HG02588 (cell line): Measurements from ENCODE around the gene LCLAT1.
"Not testable (repeated sequence)": the region's sequence is repeated elsewhere in the genome, so short reads cannot be mapped to it uniquely, and the experiment has no call there.

Experiments
- ATAC-seq: cut with Tn5 transposase; IDR thresholded peaks from one replicate; pipeline ENCODE4 v1.9.1; 2021; ENCODE audit warnings: mild to moderate bottlenecking, moderate library complexity; ENCODE audit not compliant: unreplicated experiment

Gene LCLAT1

GRCh38 chr2:30631051-30631671 is 184.1 kb downstream of the LCLAT1 start:
- peak; percentile 55 for ATAC-seq

- no peak for ATAC-seq
Observed at GRCh38 chr2:30633039-30633438, 186.0 kb downstream of the LCLAT1 start.

GRCh38 chr2:30636311-30636710 is 189.3 kb downstream of the LCLAT1 start:
- ATAC-seq = no peak

- no peak for ATAC-seq
Observed at GRCh38 chr2:30639836-30640235, 192.8 kb downstream of the LCLAT1 start.

DNA sequence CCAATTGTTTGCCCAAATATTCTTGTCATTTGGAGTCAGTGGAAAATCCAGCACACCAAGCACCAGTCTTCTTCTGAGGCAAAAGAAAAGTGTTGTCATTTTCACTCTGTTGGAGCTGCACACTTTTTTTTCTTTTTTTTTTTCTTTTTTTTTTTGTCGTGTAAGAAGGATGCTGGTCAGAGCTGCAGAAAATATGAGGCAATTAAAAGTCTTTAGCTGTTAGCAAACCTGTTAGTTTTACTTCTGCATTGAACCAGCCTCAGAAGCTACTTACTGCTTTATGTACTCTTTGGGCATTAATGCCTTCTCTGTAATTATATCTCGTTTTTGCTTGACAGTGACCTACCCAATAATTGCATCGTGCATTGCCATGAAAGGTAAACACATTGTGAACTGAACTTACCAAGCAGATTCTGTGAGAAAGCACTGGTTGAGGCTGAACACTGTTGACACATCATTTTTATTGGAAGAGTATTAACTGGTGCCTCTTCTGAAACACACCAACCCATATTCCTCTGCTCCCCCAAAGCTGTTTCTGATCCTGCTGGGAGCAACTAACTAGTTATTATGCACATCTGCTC is 194.8 kb downstream of the LCLAT1 start:
- no peak for ATAC-seq

- not testable (repeated sequence) for ATAC-seq
Observed at GRCh38 chr2:30643013-30643412, 196.0 kb downstream of the LCLAT1 start.

DNA sequence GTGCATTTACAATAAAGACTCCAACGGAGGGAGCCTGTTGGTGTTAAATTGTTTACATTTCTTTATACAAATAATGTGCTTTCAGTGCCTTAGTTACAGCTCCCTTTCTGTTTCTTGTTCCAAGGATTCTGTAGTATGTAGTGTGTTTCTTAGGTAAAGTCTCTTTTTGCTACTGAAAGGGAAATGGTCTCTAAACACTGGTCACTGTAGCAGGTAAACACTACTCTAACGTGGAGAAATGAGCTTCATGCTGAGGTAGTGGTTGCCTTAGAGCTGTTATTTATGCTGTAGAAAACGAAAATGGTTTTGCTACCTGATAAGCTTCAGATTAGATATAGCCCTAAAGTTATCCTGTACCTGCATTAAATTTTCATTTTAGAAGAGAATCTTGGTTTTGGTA is 196.6 kb downstream of the LCLAT1 start:
- no peak for ATAC-seq

DNA sequence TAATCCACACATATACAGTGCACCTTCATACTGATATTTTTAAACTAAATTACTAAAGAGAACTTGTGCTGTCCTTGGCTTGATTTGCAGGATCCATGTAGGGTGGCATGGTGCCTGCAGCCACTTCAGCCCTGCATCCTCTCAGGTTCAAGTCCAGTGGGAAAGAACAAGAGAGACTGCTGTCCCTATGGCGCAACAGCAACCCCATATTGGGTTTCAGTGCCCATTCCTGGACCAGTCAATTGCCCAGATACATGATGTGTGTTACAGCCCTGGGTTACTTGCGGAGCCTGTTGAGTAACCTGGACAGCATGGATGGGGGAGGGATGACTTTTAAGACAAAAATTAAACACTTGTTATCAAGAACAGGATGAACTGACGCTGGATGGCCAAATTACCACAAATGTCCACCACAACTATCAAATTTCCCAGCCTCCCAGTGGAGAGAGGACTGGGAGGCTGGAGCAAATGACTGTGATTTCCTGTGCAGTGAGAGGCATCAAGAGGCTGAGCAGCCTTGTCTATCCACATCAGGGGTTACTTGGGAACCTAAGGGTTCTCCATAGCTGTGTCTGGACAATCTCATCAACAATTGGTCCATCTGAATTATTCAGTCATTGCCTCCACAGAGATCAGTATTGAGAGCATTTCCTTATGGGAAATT is 198.2 kb downstream of the LCLAT1 start:
- ATAC-seq = no peak

- ATAC-seq = no peak
Observed at GRCh38 chr2:30645745-30646119, 198.7 kb downstream of the LCLAT1 start.

DNA sequence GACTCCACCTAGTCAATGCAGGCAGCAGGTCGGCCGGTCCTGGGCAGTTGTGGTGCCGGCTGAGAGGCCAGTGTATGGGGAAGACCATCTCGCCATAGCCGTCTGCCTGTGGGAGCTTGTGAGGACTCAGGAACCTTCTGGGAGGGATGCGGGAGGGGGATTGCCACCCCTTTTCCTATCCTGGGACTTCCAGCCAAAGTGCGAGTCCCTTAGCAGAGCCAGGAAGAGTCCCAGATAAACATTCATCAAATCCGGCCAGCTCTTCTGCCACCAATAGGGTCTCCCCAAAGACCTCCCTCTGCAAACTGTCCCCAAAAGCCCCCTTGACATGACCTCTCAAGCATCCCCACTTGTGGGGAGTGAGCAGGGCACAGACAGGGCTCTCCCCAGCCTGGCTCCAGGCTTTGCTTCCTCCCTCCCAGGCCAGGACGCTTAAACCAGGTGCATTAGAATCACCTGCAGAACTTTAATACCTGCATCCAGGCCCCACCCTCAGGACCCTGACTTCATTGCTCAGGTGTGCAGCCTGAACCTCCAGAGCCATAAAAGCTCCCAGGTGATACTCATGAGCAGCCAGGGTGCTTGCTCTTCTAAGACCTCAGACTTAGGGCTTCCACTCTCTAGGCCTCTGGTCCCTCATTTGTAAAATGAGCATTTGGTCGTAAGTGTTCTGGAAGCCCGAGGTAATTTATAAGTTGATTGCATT is 200.9 kb downstream of the LCLAT1 start:
- ATAC-seq = no peak

DNA sequence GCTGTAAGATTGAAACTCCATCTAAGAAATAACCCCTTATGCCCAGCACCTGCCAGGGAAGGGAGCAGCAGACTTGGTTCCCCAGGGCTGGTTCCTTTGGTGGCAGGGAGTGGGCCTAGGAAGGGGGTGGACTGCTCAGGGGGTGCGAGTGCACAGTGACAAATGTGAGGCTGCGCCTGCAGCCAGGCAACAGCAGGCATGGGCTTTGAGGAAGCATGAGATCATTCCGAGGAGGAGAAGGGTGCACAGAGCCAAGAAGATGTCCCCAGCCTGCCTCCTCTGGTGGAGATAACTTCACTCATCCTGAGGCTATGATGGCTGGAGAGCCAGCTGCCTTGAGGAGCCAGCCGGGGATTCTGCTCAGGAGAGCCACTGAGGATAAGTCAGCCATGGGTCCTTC is 202.2 kb downstream of the LCLAT1 start:
- ATAC-seq = no peak

- no peak for ATAC-seq
Observed at GRCh38 chr2:30649828-30650227, 202.8 kb downstream of the LCLAT1 start.

DNA sequence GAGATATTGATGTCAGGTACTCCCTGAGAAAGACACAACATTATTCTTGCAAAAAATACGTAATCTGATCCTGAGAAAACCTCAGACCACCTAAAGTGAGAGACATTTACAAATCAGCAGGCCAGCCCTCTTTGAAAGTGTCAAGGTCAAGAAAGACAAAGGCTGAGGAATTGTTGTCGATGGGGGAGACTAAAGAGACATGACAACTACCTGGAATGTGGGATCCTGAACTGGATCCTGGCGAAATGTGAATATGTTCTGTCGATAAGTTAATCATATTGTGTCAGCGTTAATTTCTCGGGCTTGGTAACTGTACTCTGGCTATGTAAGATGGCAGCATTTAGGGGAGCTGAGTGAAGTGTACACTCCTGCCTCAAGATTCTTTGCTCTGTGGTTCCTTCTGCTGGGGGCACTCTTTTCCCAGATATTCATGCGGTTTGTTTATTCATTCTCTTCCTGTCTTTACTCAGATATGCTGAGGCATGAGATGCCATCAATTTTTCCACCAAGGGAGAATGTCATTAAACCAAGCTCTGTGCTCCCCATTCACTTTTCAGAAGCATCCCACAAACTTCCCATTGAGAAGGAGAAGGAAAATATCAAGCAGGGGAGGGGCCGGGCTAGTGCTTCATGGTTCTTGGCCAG is 205.3 kb downstream of the LCLAT1 start:
- ATAC-seq = no peak

DNA sequence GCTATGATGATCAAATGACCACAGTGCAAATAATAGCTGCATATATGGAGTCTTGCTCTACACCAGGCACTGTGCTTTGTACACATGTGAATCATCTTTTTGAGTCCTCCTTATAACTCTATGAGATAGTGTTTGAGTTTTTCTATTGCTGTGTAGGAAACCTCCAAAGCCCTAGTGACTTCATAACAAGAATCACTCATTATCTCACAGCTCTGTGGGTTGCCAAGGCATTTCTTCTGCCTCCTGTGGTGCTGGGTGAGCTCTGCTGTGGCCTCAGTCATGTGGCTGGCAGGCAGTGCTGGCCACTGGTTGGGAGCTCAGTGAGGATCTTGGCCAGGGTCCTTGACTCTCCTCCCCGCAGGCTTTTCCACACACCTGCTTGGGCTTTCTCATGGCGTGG is 206.8 kb downstream of the LCLAT1 start:
- no peak for ATAC-seq

DNA sequence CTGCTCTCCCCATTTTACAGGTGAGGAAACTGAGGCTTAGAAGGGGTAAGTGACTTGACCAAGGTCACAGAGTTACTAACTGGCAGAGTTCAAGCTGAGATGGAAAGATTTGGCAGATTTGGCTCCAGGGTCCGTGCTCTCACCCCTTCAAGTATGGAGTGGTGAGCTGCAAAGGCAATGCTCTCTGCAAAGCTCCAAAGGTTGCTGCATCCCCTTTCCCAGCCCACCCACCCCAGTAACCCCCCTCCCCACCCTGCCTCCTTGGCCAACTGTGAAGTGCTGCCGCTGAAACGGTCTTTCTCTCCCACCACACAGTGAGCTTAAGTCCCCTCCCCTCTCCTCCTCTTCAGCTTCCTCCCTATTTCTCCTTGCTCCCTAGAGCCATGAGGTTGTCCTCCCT is 207.4 kb downstream of the LCLAT1 start:
- no peak for ATAC-seq

DNA sequence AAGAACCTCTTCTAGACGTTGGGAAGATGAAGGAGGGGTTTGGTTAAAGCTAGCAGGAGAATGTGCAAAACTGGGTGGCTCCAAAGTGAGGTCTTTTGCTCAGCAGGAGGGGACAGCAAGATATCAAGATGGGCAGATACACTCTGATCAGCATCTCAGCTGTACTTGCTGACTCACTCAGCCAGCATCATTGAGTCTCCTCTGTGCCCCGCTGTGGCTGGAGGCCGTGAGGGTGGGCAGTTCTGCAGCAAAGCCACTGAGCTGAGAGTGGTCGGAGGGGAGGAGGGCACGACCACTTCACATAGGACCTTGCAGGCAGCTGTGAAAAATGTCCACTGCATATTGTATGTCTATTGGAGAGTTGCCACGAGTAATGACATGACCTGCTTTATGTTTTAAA is 208.2 kb downstream of the LCLAT1 start:
- ATAC-seq = no peak

DNA sequence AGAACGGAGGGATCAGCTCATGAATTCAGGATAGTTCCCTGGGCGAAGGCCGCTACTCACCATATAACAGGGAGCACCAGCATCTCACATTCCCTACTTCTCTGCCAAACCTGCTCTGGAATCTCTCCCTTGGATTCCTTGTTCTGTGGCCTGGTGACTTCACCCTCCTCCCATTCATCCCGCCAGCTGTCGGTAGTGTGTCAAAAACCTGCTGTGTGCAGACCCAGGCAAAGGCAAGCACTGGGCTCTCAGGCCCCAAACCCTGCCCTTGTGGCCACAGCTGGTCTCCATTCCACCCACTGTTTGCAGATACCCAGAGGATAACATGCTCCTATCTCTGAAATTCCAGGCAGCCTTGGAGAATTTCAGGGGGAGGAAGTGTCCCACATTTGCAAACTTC is 208.6 kb downstream of the LCLAT1 start:
- no peak for ATAC-seq

DNA sequence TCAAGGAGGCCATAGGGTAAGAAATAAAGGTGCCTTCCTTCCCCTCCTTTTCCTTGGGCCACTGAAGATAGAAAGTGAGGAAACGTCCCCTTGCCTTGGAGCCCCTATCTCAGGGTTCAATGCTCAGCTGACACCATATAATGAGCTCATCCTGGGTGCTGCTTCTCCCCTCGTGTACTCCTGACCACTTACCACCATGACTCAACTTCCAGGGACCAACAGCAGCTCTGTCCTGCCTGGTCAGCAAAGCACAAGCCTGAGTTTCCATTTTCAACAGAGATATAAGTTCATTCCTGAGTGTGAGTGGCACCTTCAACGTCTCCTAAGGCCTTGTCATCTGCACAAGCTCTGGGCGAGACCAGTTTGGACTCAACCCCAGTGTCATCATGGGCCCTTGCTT is 209.0 kb downstream of the LCLAT1 start:
- no peak for ATAC-seq

GRCh38 chr2:30661173-30662107 is 214.4 kb downstream of the LCLAT1 start:
- ATAC-seq = no peak
